Gastrocnemius medialis (tissue), 4 donors: ENCODE results near the gene HOXA5.

Experiments used
- CTCF ChIP-seq, 5 experiments: fragments of 450-650 bp in 3 of 5; fragments of 200-600 bp in 2 of 5; sonication (generic) in 2 of 5; IDR thresholded peaks in 4 of 5; conservative IDR thresholded peaks in 1 of 5; 1 replicate in 4 of 5; 2 replicates in 1 of 5; pipeline ENCODE4 v1.5.1; 2016 to 2019; ENCODE audit warnings: antibody characterized with exemption in 5 of 5, mild to moderate bottlenecking in 3 of 5, moderate library complexity in 3 of 5
- POLR2A ChIP-seq, 2 donors: fragments of 450-650 bp; IDR thresholded peaks; one replicate each; pipeline ENCODE4 v1.6.1; 2017; ENCODE audit warnings: antibody characterized with exemption in 2 of 2, mild to moderate bottlenecking in 2 of 2, moderate library complexity in 2 of 2

DNA sequence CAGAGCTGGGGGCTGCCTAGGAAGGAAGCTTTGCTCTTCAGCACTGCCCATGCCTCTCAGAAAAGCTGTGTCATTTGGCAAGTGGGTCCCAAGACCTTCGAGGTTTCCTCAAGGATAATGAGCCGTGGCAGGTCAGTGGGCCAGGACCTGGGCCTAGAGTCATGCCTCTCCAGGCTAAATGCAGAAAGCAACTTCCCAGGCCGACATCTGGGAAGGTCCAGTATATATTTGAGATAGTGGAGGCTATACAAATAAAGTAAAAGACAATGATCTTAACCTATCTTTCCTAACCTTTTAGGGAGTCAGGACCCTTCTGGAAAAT lies 33.0 kb upstream of the HOXA5 start:
- TF ChIP-seq CTCF (IDR thresholded peaks at IDR 0.05 in 4 of 5, conservative IDR thresholded peaks at IDR 0.05 in 1 of 5) = no peak
- no peak for TF ChIP-seq POLR2A (IDR thresholded peaks at IDR 0.05)
